ENCODE results near the gene DLG2.
A peak's percentile ranks its signal among the peaks of the same experiment; 100 is the strongest.

DLG2 gene

GRCh38 chr11:84763931-84764330 lies 863.2 kb downstream of the DLG2 start:
- no peak for DNase-seq (ENCODE audit: low spot score)

GRCh38 chr11:84757711-84758110 lies 869.4 kb downstream of the DLG2 start:
- DNase-seq (ENCODE audit: low spot score), result no peak

GRCh38 chr11:84751371-84751770 lies 875.8 kb downstream of the DLG2 start:
- DNase-seq (ENCODE audit: low spot score), result no peak

- DNase-seq (ENCODE audit: low spot score), result no peak
Observed at GRCh38 chr11:84747871-84748270, 879.3 kb downstream of the DLG2 start.

GRCh38 chr11:84740050-84740449 lies 887.1 kb downstream of the DLG2 start:
- DNase-seq (ENCODE audit: low spot score), result peak; percentile 15

GRCh38 chr11:84724256-84724655 lies 902.9 kb downstream of the DLG2 start:
- no peak for DNase-seq (ENCODE audit: low spot score)

GRCh38 chr11:84722583-84723108 lies 904.5 kb downstream of the DLG2 start:
- peak; percentile 20 for DNase-seq (ENCODE audit: low spot score)

GRCh38 chr11:84721561-84721961 lies 905.6 kb downstream of the DLG2 start:
- no peak for DNase-seq (ENCODE audit: low spot score)

GRCh38 chr11:84720706-84721402 lies 906.3 kb downstream of the DLG2 start:
- peak; percentile 21 for DNase-seq (ENCODE audit: low spot score)

- peak; percentile 35 for DNase-seq (ENCODE audit: low spot score)
Observed at GRCh38 chr11:84719935-84720577, 907.1 kb downstream of the DLG2 start.

- DNase-seq (ENCODE audit: low spot score), result peak; percentile 76
Observed at GRCh38 chr11:84714316-84714780, 912.8 kb downstream of the DLG2 start.

GRCh38 chr11:84691830-84692229 lies 935.3 kb downstream of the DLG2 start:
- peak; percentile 17 for DNase-seq (ENCODE audit: low spot score)

GRCh38 chr11:84687433-84687832 lies 939.7 kb downstream of the DLG2 start:
- DNase-seq (ENCODE audit: low spot score), result no peak

- no peak for DNase-seq (ENCODE audit: low spot score)
Observed at GRCh38 chr11:84686716-84687115, 940.4 kb downstream of the DLG2 start.

- DNase-seq (ENCODE audit: low spot score), result no peak
Observed at GRCh38 chr11:84685976-84686375, 941.2 kb downstream of the DLG2 start.

GRCh38 chr11:84685149-84685548 lies 942.0 kb downstream of the DLG2 start:
- DNase-seq (ENCODE audit: low spot score), result no peak

GRCh38 chr11:84681456-84681855 lies 945.7 kb downstream of the DLG2 start:
- no peak for DNase-seq (ENCODE audit: low spot score)

- no peak for DNase-seq (ENCODE audit: low spot score)
Observed at GRCh38 chr11:84675396-84676025, 951.6 kb downstream of the DLG2 start.

GRCh38 chr11:84673753-84674152 lies 953.4 kb downstream of the DLG2 start:
- peak; percentile 60 for DNase-seq (ENCODE audit: low spot score)

GRCh38 chr11:84671325-84671999 lies 955.7 kb downstream of the DLG2 start:
- no peak for DNase-seq (ENCODE audit: low spot score)

GRCh38 chr11:84663731-84664130 lies 963.4 kb downstream of the DLG2 start:
- no peak for DNase-seq (ENCODE audit: low spot score)

- DNase-seq (ENCODE audit: low spot score), result no peak
Observed at GRCh38 chr11:84660257-84660977, 966.7 kb downstream of the DLG2 start.
